Activated CD4-positive, alpha-beta T cell treated with anti-CD3 and anti-CD28 coated beads, Interleukin-10, Interleukin-2, amounts not matched to agents 100 ng/mL and 50 ng/mL, durations not matched to agents 16 hours and 8 hours (primary cell): ENCODE measurements around the gene NFKB2.

ENCODE experiments used
- DNase-seq: peaks from one replicate; pipeline ENCODE4 v3.0.0-alpha.2; 2020

NFKB2 gene

DNA sequence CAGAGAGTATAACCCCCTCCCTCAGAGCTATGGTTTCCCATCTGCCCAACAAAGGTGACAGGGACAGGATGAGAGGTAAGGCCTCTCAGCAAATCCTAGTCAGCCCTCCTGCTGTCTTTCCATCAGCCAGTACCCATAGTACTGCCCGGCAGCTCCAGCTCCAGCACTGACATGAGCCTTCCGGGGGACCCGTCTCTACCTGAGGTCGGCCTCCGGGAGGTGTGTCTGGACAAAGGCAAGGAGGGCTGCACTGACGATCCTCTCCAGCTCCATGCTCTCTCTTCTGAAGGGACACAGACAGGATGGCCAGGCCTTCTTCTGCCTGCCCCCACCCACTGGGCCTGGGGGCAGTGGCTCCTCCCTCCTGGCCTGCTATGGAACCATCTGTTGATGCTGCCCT, 29.4 kb downstream of the NFKB2 start:
- no peak for DNase-seq

DNA sequence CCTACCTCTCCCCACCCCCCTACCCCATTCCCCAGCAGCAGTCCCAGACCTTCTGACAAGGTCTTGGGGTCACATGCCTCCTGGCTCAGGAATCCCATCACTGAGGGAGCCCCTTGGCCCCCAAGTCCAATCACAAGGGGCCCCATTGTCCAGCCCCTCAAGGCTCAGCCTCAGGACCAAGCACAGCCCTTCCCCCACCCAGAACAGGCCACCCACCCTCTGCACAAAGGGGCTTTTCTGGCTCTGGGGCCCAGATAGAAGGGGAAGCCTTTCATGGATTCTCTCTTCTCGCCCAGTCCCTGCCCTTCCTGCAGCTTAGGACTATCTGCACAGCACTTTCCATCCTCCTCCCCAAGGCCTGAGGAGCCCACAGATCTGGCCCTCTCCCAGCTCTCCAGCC, 29.9 kb downstream of the NFKB2 start:
- no peak for DNase-seq

- DNase-seq: no peak
Observed at GRCh38 chr10:102426803-102427287, 31.3 kb downstream of the NFKB2 start.

DNA sequence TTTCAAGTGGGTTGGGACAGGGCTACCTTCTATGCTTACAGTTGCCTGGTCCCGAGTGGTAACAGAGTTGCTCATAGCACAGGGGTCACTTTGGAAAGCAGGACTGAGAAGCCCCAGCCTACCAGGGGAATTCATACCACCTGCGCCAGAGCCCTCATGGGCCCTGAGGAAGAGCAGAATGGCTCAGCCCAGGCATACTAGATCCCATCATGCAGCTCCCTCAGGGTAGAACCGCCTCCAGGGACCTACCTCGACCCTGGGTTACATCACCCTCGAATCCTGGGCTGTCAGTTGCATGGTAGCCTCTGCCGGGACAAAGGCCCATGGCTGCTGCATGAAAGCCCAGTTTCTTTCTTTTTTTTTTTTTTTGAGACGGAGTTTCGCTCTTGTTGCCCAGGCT, 34.0 kb downstream of the NFKB2 start:
- DNase-seq: no peak

DNA sequence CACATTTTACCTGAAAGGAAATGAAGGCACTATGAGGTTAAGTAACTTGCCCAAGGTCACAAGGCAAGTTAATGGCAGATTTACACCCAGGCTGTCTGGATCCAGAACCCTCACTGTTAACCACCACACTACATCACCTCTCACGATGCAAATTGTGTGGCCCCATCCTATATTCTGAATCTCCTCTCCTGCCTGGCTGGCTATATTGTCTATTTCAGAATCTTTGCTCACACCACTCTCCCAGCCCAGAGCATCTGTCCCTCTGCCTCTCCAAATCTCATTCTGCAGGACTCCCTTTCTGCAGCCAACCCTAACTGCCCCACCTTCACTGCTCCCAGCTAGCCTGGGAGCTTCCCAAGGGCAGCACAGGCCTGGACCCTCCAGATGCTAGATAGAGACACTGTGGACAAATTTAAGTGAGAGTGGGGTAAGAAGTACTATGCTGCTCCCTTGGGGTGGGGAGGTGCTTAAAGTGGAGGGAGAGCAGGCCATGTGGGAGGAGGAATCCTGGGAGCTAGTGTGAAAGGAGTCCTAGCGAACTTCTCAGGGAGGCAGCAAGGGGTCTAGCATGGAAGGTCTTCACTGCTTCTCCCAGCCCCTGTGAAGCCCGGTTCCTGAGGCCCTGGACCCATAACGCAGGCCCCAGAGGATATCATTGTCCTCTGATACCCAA, 36.1 kb downstream of the NFKB2 start:
- DNase-seq: no peak

- peak; percentile 98 for DNase-seq
Observed at GRCh38 chr10:102432162-102432950, 36.9 kb downstream of the NFKB2 start, which contains the start of gene CUEDC2. CUEDC2 (minus strand) TSS chr10:102432574; CDS start chr10:102425188, 7,386 bp downstream.

- DNase-seq: no peak
Observed at GRCh38 chr10:102433619-102434046, 38.1 kb downstream of the NFKB2 start.

- DNase-seq: no peak
Observed at GRCh38 chr10:102434394-102435132, 39.1 kb downstream of the NFKB2 start.

DNA sequence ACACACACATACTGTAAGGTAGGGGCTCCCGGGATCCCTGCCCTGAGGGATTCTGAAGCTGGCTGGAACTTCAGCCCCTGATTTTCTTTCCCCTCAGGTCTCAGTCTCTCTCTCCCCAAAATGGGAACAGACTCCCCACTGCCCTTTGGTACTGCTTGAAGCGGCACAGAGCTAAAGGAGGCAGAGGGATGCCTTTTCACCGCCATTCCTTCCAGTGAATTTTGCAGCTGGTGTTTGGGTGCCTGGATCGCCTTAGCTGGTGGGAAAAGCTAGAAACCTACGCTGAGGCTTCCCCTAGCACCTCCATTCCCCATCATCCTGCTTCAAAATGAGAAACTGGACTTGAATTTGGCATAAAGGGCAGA, 39.6 kb downstream of the NFKB2 start:
- no peak for DNase-seq

GRCh38 chr10:102435529-102436233, 40.2 kb downstream of the NFKB2 start:
- peak; percentile 82 for DNase-seq

DNA sequence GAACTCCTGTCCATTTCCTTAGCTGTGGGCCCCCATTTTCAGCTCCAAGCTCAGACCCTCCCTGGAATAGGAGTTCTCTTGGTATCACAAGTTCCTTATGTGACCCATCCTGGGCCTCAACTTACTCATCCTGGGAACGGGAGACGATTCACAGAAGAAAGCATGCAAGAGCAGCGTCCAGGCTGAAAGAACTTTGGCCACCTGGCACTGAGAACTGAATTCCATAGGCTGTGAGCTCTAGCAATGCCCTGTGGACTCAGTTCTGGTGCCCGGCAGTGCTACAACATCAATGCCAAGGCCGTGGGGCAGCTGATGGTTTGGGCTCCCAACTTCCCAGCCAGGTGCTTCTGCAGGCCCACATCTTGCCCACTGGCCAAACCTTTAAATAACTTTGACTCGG, 40.8 kb downstream of the NFKB2 start:
- DNase-seq: no peak

- DNase-seq: no peak
Observed at GRCh38 chr10:102437515-102437914, 42.0 kb downstream of the NFKB2 start.

DNA sequence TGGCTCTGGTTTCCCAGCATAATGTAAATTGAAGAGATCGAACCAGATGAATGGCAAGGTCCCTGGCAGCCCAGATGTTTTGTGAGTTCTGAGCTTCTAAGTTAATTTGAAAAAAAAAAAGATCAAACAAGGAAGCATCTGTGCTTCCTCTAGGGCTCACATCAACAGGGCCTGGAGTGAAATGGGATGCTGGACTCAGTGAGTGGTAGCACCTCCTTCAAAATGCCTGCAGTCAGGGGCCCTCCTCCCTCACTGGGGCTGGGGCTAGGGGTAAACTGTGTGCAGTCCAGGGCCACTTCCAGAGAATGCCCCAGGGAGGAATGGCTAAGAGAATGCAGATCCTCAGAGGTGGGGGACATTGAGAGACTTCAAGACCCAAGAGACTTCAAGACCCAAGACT, 42.9 kb downstream of the NFKB2 start:
- DNase-seq: no peak

DNA sequence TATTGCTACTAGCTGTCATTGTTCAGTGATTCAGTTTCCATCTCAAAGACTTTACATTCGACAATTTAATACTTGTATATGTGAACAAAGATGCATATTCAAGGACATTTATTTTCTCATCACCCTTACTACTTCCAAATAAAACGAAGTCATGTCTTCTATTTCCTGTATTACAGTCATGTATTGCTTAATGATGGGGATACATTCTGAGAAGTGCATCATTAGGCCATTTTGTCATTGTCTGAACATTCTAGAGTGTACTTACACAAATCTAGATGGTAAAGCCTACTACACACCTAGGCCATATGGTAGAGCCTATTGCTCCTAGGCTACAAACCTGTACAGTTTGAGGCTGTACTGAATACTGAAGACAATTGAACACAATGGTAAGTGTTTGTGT, 49.3 kb downstream of the NFKB2 start:
- DNase-seq: no peak

GRCh38 chr10:102449321-102450123, 54.0 kb downstream of the NFKB2 start:
- DNase-seq: peak; percentile 92

GRCh38 chr10:102450124-102450373, 54.5 kb downstream of the NFKB2 start:
- DNase-seq: no peak

- DNase-seq: peak; percentile 95
Observed at GRCh38 chr10:102450374-102451104, 55.0 kb downstream of the NFKB2 start.

- peak; percentile 13 for DNase-seq
Observed at GRCh38 chr10:102451105-102451969, 55.8 kb downstream of the NFKB2 start, which contains the start of gene C10orf95. C10orf95 (minus strand) TSS chr10:102451543; CDS start chr10:102451093, 450 bp downstream.
